NCI-H1436 (cell line): ENCODE results near the gene RBM15B.

Experiments
- DNase-seq: peaks from one replicate; lab custom pipeline; 2025; lab: John Stamatoyannopoulos, UW

The RBM15B gene

GRCh38 chr3:51391566-51392354 lies 675 bp downstream of the RBM15B start:
- no peak for DNase-seq

DNA sequence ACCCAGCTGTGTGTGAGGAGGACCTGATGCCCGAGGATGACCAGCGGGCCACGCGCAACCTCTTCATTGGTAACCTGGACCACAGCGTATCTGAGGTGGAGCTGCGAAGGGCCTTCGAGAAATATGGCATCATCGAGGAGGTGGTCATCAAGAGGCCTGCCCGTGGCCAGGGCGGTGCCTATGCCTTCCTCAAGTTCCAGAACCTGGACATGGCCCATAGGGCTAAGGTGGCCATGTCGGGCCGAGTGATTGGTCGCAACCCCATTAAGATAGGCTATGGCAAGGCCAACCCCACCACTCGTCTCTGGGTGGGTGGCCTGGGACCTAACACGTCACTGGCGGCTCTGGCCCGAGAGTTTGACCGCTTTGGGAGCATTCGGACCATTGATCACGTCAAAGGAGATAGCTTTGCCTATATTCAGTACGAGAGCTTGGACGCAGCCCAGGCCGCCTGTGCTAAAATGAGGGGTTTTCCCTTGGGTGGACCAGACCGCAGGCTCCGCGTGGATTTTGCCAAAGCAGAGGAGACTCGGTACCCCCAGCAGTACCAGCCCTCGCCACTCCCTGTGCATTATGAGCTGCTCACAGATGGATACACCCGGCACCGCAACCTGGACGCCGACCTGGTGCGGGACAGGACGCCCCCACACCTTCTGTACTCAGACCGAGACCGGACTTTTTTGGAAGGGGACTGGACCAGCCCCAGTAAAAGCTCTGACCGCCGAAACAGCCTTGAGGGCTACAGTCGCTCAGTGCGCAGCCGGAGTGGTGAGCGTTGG lies 1.5 kb downstream of the RBM15B start:
- DNase-seq = no peak

DNA sequence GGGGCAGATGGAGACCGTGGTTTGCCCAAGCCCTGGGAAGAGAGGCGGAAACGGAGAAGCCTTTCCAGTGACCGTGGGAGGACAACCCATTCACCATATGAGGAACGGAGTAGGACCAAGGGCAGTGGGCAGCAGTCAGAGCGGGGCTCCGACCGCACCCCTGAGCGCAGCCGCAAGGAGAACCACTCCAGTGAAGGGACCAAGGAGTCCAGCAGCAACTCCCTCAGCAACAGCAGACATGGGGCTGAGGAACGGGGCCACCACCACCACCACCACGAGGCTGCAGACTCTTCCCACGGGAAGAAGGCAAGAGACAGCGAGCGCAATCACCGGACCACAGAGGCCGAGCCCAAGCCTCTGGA lies 2.0 kb downstream of the RBM15B start:
- DNase-seq = no peak

GRCh38 chr3:51393564-51393963 lies 2.5 kb downstream of the RBM15B start:
- no peak for DNase-seq

- DNase-seq = no peak
Observed at GRCh38 chr3:51394541-51394940, 3.5 kb downstream of the RBM15B start.

GRCh38 chr3:51395493-51396213 lies 4.6 kb downstream of the RBM15B start:
- DNase-seq = no peak

DNA sequence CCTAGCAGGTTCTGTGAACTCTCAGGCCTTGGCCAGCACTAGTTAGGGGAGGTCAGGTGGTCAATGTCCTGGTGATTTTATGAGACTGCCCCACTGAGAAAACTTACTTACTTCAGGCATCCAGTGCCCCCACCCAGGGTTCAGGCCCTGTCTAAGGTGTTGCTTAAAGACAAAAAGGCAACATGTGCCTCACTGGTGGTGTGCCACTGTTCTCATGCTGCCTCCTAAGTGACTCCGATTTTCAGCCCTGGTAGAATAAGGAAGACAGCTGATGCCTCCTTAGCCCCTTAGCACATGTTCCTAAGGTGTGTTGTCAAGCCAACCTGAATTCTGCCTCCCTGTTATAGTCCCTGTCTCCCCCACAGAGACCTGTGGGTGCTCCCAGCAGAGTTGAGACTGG lies 5.3 kb downstream of the RBM15B start:
- DNase-seq = no peak

DNA sequence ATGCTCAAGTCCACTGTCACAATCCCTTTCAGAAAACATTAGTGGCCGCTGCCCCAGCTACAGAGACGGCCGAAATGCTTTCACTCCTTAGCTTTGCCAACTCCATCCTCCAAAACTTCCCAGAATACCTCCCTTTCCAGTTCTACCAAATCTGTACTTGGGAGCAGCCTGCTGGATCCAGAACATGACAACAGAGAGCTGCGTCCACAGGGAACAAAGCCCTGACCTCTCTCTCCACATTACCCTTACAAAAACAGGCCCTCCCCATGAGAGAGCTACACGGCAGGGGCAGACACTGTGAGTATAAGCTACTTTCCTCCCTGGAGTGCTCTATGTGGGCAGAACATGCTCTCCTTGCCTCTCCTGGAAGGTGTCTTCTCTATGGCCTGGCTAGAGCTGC lies 6.3 kb downstream of the RBM15B start:
- no peak for DNase-seq

DNA sequence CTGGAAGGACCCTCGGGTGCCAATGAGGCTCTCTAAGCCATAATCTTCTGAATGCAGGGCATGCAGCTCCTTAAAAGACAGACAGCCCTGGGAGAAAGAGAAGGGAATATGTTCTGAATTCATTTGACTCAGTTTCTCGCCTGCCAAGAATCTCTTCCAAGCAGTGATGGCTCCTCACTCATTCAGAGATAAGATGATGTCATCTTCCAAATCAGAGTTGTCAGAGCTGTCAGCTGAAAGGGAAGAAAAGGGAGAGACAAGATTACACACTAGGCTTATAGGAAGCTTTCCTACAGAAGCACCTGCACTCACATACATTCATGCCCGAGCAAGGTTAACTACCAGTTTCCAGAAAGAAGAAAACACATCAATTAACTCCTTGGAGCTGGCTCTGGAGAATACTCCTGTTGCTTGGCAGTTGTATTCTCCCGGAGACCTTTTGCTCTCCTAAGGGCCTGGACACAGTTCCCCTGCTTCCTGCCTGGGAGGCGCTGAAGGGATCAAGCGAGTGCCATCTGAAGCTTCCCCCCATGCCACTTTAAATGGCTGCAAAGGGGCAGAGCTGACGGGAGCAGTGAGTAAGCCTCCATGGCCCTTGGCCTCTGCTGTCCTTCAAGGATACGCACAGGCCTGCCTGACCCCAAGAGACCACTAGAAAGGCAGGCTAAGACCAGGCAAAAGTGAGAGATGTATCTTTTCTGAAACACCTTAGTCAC lies 7.7 kb downstream of the RBM15B start:
- DNase-seq = no peak

- no peak for DNase-seq
Observed at GRCh38 chr3:51400166-51400565, 9.1 kb downstream of the RBM15B start.

- no peak for DNase-seq
Observed at GRCh38 chr3:51401735-51402134, 10.7 kb downstream of the RBM15B start.

GRCh38 chr3:51403675-51404074 lies 12.6 kb downstream of the RBM15B start:
- DNase-seq = no peak

GRCh38 chr3:51408021-51408420 lies 16.9 kb downstream of the RBM15B start:
- no peak for DNase-seq

DNA sequence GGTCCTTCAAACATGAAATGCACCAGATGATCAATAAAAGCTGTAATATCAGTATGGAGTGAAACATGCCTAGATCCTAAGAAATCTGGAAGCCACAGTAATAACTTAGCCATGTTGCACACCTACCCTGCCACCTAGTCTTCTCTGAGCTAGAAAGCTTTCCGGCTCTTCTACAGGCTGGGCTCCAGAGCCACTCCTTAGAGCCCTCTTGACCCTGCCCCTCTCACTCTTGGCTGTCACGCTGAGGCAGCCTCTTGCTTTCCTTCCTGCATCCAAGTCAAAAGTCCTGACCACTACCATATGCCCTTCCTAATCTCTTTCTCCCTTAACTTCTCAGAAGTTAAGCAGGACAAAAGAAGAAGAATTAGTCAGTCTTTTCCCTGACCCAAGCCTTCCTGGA lies 17.7 kb downstream of the RBM15B start:
- no peak for DNase-seq

- DNase-seq = no peak
Observed at GRCh38 chr3:51422211-51422610, 31.1 kb downstream of the RBM15B start.

- no peak for DNase-seq
Observed at GRCh38 chr3:51426921-51427320, 35.8 kb downstream of the RBM15B start.

- DNase-seq = no peak
Observed at GRCh38 chr3:51429138-51429537, 38.1 kb downstream of the RBM15B start.

- DNase-seq = no peak
Observed at GRCh38 chr3:51434110-51434509, 43.0 kb downstream of the RBM15B start.

- no peak for DNase-seq
Observed at GRCh38 chr3:51434746-51435327, 43.8 kb downstream of the RBM15B start.

- DNase-seq = no peak
Observed at GRCh38 chr3:51436998-51437639, 46.0 kb downstream of the RBM15B start.

DNA sequence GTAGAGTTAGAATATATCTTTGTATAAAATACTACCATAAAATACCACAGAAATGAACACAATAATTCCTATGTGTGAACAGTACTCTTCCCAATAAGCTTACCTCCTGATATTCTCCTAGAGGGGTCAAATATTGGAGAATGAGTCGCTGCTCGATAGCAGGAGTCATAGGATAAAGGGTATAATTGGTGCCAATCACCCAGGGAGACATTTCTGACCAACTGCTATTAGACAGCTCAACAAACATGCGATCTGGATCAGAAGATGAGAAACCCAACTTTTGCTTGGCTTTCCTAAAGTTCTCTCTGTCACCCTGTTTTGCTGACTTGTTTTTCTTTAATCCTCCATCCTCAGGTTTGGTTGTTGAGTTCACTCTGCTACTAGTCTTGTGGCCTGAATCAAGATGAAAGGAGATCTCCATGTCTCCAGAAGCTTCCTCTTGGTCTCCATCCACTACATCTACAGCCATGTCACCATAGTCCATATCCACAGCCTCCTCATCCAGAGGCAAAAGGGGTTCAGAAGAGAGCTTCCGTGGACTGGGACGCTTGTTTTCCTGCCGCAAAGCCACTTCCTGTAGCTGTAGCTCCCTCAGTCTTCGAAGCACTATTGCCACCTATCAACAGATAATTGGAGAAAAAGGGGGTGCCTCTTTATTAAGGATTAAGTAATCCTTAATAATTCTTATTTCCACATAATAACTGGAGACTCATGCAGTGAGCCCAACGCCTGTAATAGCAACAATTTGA lies 50.4 kb downstream of the RBM15B start:
- no peak for DNase-seq
